ENCODE results near the gene DNAJB13. TPM values are rescaled to one million over a fixed set of nuclear protein-coding genes. Genes with fewer than 3 reads are reported as not detected.
"Not testable (repeated sequence)": the region's sequence is repeated elsewhere in the genome, so short reads cannot be mapped to it uniquely, and the experiment has no call there.

Gene DNAJB13
- total RNA-seq, 2 donors from 2014 or later: 1.8 TPM; not detected in 1

- H3K27ac ChIP-seq: peak within 1 kb of the TSS; percentile 85 to 89
- no peak for TF ChIP-seq CTCF (IDR thresholded peaks at IDR 0.05)
- H3K36me3 ChIP-seq: peaks cover 8% of the 10 kb centered on the region
- no peaks in the 10 kb centered on the region for H3K27me3 ChIP-seq (replicated peaks; ENCODE audit: insufficient read depth)
- H3K4me1 ChIP-seq (ENCODE audit: control insufficient read depth in 1 of 2, low read depth in 2 of 2): peaks cover 11 to 13% of the 10 kb centered on the region in 2 donors
- DNase-seq (ENCODE audit: low spot score): peak; percentile 26
- H3K4me3 ChIP-seq: peak within 1 kb of the TSS; percentile 85
- peak; percentile 33 for ATAC-seq (ENCODE audit: insufficient number of reproducible peaks, low FRiP score, low read depth)
- H3K9me3 ChIP-seq: no peaks in the 10 kb centered on the region
Observed at GRCh38 chr11:73982595-73982989, 31.8 kb downstream of the DNAJB13 start, which contains the start of gene UCP2. TSS of gene UCP2 (minus strand) at chr11:73982843. CDS start at chr11:73978378, 4,465 bp downstream.

DNA sequence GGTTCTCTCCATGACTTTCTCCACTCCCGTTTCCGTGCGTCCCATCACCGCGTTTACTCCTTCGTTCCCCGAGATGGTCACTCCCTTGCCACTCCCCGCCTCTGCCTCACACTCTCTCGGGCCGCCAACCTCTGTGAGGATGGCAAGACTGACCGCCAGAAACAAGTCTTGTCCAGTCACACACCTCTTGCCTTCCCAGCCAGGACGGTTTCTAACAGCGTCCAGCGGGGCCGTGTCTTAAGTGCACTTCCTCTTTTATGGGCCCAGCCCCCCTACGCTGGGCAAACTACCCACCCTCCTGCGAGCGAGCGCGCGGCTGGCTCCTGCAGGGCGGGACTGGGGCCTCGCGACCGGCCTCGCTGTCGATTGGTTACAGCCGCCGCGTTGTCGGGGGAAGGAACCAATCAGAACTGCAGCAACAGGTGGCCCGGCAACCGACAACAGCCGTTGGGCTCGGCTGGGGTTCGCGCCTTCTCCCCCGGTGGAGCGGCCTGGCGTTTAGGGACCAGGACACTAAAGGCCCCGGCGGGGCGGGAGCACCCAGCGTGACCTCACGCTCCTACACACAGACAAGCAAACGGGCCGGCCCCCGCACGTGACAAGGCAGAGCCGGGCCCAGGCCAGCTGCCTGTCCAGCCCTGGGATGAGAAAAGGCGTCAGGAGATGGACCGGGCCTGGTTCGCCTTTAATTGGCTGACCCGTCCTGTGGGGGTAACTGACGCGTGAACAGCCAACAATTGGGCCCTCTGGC, 32.3 kb downstream of the DNAJB13 start:
- H3K36me3 ChIP-seq: peaks cover 3% of the 10 kb centered on the region
- ATAC-seq (ENCODE audit: insufficient number of reproducible peaks, low FRiP score, low read depth) (peak; percentile 72), DNase-seq (ENCODE audit: low spot score) (peak; percentile 74)
- H3K4me3 ChIP-seq: peak overlapping the region; percentile 85
- H3K4me1 ChIP-seq (ENCODE audit: control insufficient read depth in 1 of 2, low read depth in 2 of 2): peaks cover 11 to 13% of the 10 kb centered on the region in 2 donors
- H3K27ac ChIP-seq: peak overlapping the region; percentile 85 to 89
- no peak for TF ChIP-seq CTCF (IDR thresholded peaks at IDR 0.05)
- H3K27me3 ChIP-seq (replicated peaks; ENCODE audit: insufficient read depth): no peaks in the 10 kb centered on the region
- no peaks in the 10 kb centered on the region for H3K9me3 ChIP-seq

DNA sequence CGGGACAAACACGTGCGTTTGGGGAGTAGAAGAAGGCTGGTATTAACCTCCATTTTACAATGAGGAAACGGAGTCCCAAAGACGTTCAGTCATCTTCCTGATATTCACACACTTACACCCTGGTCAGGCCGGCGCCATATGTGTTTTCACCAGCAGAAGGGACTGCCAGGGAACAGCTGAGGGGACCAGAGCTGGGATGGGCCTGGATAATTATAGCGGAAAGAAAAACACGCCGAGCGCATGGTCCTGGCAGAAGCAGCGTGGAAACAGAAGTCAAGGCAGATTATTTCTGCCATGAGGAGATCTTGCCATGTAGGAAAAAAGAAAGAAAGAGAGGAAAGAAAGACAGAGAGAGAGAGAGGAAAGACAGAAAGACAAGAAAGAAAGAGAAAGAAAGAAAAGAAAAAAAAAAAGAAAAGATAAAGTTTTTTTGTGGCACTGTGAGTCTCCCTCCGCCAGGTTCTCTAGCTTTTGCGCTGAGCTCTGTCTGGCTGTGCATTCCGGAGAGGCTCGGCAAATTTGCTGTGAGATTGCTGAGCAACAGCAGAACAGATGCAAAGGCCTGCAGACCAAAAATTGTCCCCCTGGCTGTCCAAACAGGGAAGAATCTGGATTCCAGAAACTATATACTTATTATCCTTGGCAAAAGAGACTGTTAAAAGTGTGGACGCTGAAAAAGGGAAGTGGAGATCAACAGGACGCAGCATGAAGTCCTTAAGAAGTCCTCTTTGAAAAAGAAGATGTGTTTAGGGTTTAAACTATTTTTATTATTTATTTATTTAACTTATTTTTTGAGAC, 33.1 kb downstream of the DNAJB13 start:
- DNase-seq (ENCODE audit: low spot score): no peak
- Histone ChIP-seq H3K27ac (peak overlapping the region; percentile 85 to 89), H3K4me1 (ENCODE audit: control insufficient read depth in 1 of 2, low read depth in 2 of 2) (peaks cover 11 to 13% of the 10 kb centered on the region in 2 donors), H3K9me3 (no peaks in the 10 kb centered on the region), H3K36me3 (no peaks in the 10 kb centered on the region), H3K27me3 (replicated peaks; ENCODE audit: insufficient read depth) (no peaks in the 10 kb centered on the region), H3K4me3 (peak overlapping the region; percentile 85)
- no peak for TF ChIP-seq CTCF (IDR thresholded peaks at IDR 0.05)
- no peak for ATAC-seq (ENCODE audit: insufficient number of reproducible peaks, low FRiP score, low read depth)

DNA sequence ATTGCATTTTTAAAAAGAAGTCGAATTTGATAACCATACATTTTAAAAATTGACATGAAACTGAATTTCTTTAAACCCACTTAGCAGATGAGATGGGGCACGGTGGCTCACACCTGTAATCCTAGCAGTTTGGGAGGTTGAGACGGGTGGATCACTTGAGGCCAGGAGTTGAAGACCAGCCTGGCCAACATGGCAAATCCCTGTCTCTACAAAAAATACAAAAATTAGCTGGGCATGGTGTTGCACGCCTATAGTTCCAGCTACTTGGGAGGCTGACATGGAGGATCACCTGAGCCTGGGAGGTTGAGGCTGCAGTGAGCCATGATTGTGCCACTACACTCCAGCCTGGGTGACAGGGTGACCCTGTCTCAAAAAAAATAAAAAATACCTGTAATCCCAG, 34.8 kb downstream of the DNAJB13 start:
- H3K4me1 ChIP-seq (ENCODE audit: control insufficient read depth in 1 of 2, low read depth in 2 of 2): peaks cover 11% of the 10 kb centered on the region in 2 donors
- H3K9me3 ChIP-seq; H3K36me3 ChIP-seq; ATAC-seq (ENCODE audit: insufficient number of reproducible peaks, low FRiP score, low read depth); H3K4me3 ChIP-seq; DNase-seq (ENCODE audit: low spot score); H3K27me3 ChIP-seq (replicated peaks; ENCODE audit: insufficient read depth); H3K27ac ChIP-seq: not testable (repeated sequence)

DNA sequence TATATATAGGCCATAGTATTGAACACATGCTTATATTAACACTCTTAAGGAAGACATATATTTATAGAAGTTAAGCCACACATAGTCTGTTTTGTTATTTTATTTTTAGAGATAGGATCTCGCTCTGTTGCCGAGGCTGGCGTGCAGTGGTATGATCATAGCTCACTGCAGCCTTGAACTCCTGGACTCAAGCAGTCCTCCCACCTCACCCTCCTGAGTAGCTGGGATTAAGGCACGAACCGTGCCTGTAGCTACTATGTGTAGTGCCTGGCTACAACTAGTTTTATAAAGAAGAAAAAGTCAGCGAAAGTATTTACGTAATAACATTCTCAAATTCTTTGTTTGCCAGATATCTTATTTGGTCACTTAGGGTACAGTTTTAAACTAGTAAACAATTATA, 37.4 kb downstream of the DNAJB13 start:
- no peak for TF ChIP-seq CTCF (IDR thresholded peaks at IDR 0.05)
- Histone ChIP-seq H3K27ac (no peak overlapping the region), H3K4me1 (ENCODE audit: control insufficient read depth in 1 of 2, low read depth in 2 of 2) (peaks cover 10 to 11% of the 10 kb centered on the region in 2 donors), H3K4me3 (no peak overlapping the region), H3K27me3 (replicated peaks; ENCODE audit: insufficient read depth) (no peaks in the 10 kb centered on the region), H3K9me3 (no peaks in the 10 kb centered on the region), H3K36me3 (no peaks in the 10 kb centered on the region)
- no peak for ATAC-seq (ENCODE audit: insufficient number of reproducible peaks, low FRiP score, low read depth)
- no peak for DNase-seq (ENCODE audit: low spot score)
